ENCODE measurements around the gene TGFB1.

DNA sequence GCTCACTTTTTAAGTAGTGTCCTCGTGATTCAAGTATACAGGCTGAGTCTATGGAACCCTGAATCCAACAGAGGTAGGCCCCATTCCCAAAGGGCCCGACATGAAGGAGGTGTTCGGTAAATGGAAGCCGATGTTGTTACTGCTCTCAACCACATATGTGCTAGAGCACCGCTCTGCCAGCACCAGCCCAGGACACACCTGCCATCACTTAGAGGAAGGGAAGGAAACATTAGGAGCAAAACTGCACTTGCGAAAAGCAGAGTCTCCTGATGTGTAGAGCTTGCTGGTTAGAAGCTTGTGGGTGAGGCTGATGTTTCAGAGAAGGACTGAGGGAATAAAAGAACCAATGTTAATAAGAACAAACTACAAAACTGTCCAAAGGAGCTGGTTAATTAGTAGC lies 53.2 kb downstream of the TGFB1 start:
- TF ChIP-seq POLR2A (IDR thresholded peaks at IDR 0.05; ENCODE audit: low read length) = no peak
- no peak for TF ChIP-seq GATA1 (IDR thresholded peaks at IDR 0.05; ENCODE audit: low read depth, low read length)
